Measurements from ENCODE around the gene LY86.

GRCh38 chr6:6584310-6585002, 4.1 kb upstream of the LY86 start:
- TF ChIP-seq CTCF (IDR thresholded peaks at IDR 0.05; ENCODE audit: extremely low read depth in 1 of 2, insufficient read depth in 1 of 2, low read depth in 1 of 2, low read length in 2 of 2): no peak
- no peak for TF ChIP-seq POLR2A (IDR thresholded peaks at IDR 0.05; ENCODE audit: low read depth, low read length)
- no peak for TF ChIP-seq EZH2 (IDR thresholded peaks at IDR 0.05; ENCODE audit: borderline replicate concordance, low read depth, low read length, severe bottlenecking)
- no peak for TF ChIP-seq POLR2AphosphoS5 (IDR thresholded peaks at IDR 0.05; ENCODE audit: insufficient read depth, low read depth, low read length)
- TF ChIP-seq MYC (IDR thresholded peaks at IDR 0.05; ENCODE audit: low read depth, low read length): no peak
